HL-60/S4 treated with retinoic acid at 250 ng/mL for 4 days and 3 days (cell line): ENCODE results near the gene LDLRAD1.
"Not testable (repeated sequence)": the region's sequence is repeated elsewhere in the genome, so short reads cannot be mapped to it uniquely, and the experiment has no call there.

Experiments used
- in situ Hi-C: fragments of 300-500 bp; cut with MboI; formaldehyde crosslinking; loops from 2 replicates; pipeline ENCODE4 v1.7.0; 2022; ENCODE audit warnings: low sequenced_read_pairs

Gene LDLRAD1

DNA sequence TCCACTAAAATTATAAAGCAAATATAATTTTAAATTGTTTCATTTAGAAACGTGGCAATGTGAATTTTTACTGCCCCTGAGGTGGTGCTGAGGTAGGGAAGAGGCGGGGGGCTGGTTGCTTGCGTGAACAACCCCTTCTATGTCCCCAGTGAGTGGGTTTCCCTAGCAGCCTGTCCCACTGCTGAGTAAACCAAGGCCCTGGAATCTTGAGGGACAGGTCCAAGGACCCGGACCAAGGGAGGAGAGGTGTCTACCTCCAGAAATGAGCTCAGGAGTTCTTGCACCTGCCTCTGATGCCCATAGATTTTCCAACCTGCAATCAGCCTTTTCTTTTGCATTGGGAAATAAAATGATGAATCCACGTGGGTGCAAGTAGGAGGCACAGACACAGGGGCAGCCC lies 649 bp upstream of the LDLRAD1 start:
- in situ Hi-C loops, result no loop called here

DNA sequence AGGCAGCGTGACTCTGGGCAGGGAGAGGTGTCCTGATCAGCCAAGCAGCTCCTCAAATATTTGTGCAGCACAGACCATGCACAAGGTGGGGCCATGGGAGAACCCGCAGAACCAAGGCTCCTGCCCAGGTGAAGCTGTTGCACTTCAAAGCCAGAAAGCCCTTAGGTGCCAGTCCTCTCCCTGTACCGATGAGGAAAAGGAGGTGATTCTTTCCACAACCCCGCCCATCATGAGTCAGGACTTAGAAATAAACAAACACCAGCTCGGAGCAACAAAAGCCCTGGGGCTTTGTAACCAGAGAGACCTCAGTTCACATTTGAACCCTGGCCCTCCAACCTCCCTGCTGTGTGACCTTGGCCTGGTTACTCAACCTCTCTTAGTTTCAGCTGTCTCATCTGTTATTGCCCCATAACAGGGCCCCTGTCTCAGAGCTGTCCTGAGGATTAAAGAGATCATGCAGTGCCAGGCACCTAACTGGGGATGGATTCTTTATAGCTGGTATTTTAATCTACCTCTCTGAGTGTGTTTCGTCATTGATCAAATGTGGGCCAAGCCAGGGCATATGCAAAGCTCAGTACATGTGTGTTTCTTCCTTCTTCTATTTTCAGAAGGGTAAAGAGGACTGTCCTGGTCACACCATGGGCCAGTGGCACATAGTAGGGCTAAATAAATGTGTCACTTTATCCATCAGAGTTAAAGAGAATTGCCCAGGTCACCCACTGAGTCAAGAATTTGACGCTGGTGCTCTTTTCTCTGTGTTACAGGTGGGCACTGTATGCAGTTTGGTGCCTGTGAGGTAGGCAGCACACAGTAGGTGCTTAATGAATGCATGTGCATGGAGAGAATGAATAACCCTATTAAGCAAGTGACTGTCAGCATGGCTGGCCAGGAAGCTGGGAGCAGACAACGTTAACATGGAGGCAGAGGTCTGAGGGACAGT lies 1.4 kb downstream of the LDLRAD1 start:
- in situ Hi-C loops, result no loop called here

DNA sequence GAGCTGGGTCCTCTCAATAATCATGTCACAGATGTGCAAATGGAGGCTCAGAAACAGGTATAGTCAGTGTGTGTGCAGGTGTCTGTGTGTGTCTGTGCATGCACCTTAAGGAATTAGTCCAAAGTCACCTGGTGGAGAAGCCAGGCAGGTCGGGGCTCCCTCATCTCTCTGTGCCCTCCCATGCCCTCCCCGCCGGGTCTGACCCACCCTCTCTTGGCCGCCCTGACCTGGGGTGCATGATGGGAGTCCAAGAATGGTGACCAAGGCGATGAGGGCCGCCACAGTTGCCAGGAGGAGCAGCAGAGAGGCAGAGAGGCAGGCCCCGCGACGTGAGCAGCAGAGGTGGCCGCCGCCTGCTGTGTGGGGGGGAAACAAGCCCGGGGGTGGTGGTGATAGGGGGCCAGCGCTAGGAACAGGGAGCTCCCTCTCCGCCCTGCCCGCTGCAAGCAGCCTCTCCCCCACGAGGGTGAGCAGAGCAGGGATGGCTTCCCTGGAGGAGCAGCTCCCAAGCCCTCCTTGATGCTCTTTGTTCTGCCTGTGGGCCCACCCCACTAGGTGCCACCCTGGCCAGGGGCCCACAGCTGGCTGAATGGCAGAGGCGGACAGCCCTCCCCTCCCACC lies 3.9 kb downstream of the LDLRAD1 start:
- in situ Hi-C loops, result no loop called here

DNA sequence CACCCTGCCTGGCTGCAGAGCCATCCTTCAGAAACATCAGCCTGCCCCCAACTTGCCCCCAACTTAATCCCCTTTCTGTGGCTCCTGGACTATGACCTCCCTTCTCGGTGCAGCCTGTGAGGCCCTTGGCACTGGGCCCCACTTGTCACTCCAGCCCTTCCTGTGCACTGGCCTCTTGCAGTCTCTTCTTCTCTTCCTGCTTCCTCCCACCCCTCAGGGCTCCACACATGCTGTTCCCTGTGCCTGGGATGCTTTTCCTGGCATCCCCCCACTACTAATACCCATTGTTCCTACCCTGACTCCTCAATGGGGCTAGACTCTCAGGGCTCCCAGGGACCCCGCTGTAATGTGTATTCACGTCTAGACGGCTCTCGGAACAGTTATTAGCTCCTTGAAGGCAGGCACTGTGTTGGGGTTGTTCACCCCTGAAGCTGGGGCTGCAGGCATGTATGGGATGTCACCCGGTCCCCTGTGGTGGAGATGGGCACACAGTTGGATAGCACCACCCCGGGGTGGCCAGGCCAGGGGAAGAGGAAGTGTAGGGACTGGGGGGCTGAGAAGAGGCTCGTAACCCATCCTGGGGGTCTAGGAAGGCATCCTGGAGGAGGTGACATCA lies 4.5 kb downstream of the LDLRAD1 start:
- in situ Hi-C loops, result no loop called here

DNA sequence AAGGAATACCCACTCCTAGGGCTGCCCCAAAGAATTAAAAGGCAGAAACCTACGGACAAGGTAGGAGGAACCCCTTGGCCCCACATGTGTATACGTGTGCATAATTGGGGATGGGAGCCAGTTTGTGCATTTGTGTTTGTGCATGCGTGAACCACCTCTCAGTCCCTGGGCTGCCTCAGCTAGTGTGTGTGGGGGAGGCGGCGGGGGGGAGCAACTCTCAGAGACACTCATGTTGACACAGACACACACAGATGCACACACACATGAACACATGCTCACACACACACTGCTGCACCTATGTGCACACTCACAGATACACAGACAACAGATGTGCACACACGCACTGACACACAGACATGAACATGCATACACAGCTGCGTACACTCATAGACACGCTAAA lies 5.1 kb downstream of the LDLRAD1 start:
- in situ Hi-C loops, result no loop called here

DNA sequence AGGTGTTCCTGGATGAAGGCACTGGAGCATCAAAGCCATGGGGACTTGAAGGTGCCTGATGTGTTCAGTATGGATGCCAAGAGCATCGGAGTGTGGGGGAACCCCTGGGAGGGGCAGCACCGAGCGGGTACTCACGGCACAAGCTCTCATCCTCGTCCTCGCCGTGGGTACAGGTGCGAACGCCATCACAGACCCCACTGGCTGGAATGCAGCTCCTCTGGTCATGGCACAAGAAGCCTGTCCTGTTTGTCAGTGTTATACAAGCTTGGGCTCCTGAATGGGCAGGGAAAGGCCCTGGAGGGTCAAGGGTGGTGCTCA lies 6.0 kb downstream of the LDLRAD1 start:
- in situ Hi-C loops, result no loop called here

DNA sequence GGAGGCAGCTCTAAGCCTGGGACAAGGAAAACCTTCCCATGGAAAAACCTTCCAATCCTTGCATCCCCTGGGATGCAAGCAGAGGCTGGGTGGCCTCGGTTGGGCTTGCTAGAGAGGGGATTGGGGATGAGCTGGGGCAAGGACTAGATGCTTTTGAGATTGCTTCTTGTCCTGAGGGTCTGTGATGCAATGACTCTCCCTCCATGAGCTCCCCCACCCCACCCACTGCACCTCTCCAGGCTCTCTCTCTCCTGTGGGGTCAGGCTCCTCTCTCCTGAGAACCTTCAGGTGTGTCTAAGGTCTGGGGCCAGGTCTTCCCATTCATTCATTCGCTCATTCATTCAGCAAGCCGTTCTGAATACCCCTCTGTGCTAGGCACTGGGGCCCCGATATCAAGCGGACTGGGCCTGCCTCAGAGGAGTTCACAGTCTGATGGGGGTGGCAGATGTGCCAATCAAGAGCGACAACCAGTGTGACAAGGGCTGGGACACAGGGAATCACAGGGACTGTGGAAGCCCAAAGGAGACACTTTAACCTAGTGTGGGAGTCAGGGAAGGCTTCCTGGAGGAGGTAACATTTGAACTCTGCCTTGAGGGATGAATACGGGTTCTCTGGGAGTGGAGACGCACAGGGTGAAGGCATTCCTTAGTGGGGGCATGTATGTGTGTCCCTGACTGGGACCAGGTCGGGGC lies 6.5 kb downstream of the LDLRAD1 start:
- in situ Hi-C loops, result no loop called here

DNA sequence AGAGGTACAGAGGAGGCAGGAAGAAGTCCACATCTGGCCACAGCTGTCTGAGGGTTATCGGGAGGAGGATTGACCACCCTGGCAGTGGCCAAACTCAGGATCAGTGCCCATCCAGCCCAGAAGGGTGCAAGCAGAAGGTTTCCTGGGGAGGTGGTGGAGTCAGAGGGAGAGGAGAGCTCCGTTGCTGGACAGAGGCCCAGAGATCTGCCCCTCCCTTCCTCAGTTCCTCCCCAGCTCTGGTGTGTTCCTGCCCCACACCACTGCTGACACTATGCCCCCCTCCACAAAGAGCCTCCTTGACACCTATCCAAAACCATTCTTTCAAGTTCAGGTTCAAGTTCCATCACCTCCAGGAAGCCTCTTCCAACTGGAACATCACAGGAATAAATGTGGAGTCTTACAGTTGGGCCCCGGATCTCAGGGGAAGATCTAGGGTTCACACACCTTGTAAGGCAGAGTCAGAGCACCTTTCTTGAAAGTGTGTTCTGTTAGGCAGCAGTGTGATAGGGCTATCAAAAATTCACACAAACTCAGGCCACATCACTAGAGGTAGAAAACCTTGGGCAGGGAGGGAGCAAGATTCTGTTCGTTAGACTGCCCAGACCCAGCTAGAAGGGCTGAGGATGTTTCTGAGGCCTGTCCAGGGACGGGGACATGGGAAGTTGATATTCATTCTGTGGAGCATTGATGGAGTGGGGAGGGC lies 7.4 kb downstream of the LDLRAD1 start:
- in situ Hi-C loops, result no loop called here

DNA sequence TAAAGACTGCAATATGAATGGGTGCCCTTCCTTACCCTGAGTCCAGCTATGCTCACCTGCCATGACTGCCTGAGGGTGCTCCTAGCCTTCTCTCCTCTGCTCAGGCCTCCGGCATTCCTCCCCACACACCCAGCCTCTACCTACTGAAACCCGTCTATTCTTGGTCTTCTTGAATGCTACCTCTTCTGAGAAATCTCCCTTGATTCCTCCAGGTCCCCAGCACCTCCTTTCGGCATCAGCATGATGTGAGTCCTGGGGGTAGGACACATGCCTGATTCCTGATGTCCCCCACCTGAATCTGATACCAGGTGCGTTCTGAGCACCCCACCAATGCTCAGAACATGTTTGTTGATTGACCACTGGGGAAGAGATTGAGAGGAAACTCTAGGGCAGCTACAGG lies 8.6 kb downstream of the LDLRAD1 start:
- in situ Hi-C loops, result no loop called here

DNA sequence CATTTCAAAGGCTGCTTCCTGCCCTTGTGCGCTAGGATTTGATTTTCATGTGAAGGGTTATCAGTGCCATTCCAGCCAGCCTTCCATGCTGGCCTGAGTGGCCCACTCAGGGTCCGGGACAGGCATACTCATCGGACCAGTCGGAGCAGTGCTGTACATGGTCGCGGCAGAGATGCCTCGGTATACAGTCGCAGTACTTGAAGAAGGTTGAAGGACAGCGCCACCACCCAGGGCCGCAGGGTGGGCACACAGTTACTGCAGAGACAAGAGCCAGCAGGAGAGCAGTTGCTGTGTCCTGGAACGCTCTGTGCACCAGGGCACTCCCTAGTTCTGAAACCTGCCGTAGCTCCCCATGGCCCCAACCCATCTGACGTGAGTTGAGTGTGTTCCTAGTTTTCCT lies 9.1 kb downstream of the LDLRAD1 start:
- in situ Hi-C loops, result no loop called here

DNA sequence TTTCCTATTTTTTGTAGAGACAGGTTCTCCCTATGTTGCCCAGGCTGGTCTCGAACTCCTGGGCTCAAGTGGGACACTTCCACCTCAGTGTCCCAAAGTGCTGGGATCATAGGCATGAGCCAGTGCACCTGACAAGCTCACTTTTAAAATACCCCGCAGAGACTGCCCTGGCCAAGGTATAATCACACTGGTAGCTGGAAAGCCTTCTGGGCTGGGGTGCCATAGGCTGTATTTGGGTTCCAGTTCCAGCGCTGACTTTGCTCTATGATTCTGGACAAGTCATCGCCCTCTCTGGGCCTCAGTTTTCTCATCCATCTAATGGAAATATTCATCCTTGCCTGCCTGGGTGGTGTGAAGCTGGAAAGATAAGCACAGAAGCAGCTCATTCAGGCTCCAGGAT lies 10.4 kb downstream of the LDLRAD1 start:
- in situ Hi-C loops, result no loop called here

DNA sequence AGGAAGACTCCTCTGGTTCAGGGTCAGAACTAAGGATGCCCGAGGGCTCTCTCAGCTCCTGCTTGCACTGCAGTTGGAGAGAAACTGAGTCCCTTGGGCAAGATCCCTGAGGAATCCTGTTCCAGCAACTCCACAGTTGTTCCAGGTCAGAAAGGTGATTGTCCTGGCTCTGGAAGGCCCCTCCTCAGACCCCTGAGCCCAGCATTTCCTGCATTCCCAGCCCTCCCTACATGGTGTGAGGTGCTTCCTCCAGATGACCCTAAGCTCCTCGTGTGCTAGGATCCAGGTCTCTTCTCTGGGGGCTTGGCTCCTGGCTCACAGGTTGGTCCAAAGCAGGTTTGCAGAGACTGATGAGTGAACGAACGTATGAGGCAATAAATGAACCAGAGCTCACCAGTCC lies 11.5 kb downstream of the LDLRAD1 start:
- in situ Hi-C loops, result no loop called here

DNA sequence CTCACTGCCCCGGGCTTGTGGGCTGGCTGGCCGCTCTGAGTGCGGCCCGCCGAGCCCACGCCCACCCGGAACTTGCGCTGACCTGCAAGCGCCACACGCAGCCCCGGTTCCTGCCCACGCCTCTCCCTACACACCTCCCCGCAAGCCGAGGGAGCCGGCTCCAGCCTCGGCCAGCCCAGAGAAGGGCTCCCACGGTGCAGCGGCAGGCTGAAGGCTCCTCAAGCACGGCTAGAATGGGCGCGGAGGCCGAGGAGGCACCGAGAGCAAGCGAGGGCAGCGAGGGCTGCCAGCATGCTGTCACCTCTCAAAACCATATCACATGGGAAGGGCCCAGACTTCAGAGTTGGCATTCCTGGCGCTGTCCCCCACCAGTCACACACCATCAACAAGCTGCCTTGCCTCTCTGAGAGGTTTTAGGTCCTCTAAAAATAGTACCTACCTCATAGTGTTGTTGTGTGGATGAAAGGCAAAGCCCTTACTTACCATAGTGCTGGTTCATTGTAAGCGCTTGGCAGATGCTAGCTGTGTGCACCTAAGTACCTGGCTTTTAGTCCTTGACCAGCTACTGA lies 13.4 kb downstream of the LDLRAD1 start:
- in situ Hi-C loops, result no loop called here

DNA sequence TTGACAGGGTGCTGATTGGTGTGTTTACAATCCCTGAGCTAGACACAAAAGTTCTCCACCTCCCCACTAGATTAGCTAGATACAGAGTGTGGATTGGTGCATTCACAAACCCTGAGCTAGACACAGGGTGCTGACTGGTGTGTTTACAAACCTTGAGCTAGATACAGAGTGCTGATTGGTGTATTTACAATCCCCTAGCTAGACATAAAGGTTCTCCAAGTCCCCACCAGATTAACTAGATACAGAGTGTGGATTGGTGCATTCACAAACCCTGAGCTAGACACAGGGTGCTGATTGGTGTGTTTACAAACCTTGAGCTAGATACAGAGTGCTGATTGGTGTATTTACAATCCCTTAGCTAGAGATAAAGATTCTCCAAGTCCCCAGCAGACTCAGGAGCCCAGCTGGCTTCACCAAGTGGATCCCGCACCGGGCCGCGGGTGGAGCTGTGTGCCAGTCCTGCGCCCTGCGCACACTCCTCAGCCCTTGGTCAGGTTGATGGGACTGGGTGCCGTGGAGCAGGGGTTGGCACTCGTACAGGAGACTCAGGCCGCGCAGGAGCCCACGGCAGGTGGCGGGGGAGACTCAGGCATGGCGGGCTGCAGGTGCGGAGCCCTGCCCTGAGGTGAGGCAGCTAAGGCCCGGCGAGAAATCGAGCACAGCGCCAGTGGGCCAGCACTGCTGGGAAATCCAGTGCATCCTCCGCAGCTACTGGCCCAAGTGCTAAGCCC lies 14.1 kb downstream of the LDLRAD1 start:
- in situ Hi-C loops, result not testable (repeated sequence)

DNA sequence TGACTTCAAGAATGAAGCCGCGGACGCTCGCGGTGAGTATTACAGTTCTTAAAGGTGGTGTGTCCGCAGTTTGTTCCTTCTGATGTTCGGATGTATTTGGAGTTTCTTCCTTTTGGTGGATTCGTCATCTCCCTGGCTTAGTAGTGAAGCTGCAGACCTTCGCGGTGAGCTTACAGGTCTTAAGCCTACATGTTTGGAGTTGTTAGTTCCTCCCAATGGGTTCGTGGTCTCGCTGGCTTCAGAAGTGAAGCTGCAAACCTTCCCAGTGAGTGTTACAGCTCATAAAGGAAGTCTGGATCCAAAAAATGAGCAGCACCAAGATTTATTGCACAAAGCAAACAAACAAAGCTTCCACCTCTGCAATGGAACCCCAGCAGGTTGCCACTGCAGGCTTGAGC lies 14.7 kb downstream of the LDLRAD1 start:
- in situ Hi-C loops, result no loop called here

DNA sequence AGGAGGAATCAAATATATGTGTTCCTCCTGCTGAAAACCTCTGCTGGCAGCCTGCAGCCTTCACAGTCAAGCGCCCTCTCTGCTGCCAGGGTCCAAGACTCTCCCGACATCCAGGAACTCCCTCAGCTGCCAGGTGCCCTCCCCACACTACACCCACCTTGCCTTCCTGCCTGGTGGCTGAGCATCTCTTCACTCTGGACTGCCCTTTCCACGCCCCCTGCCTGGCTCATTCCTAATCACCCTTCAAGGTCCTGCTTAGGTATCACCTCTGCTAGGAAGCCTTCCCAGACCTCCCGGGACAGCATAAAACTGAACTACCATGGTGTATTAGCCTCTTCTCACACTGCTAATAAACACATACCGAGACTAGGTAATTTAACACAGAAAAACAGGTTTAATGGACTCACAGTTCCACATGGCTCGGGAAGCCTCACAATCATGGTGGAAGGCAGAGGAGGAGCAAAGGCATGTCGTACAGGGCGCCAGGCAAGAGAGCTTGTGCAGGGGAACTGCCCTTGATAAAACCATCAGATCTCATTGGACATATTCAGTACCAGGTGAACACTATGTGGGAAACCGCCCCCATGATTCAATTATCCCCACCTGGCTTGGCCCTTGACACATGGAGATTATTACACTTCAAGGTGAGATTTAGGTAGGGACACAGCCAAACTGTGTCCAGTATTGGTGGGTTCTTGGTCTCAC lies 15.3 kb downstream of the LDLRAD1 start:
- in situ Hi-C loops, result no loop called here

DNA sequence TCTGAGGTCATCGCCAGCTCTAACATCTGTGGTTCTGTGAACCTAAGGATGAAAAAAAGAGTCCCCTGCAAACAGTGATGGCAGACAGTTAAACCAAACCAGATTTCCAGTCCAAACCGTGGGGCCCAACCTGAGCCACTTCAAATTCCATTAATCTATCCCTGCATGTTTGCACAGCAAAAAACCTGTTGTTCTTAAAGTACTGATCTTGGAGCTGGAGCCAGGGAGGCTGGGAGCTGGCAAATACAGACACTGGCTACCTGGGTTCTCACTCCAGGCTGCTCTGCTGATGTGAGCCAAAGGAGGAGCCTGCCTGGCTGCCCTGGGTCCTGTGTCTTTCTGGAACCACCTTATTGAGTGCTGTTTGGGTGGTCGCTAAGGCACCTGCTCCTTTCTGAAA lies 16.4 kb downstream of the LDLRAD1 start:
- in situ Hi-C loops, result no loop called here

DNA sequence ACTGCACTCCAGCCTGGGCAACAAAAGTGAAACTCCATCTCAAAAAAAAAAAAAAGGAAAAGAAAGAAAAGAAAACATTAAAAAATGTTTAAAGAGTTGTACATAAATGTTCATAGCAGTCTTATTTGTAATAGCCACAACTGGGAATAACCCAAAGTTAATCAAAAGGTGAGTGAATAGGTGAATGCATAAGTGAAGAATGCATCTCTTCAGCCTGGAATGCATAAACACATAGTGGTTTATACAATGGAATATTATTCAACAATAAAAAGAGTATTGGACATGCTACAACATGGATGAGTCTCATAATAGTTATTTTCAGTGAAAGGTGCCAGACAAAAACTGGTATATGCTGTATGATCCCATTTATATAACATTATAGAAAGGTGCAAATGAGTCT lies 18.1 kb downstream of the LDLRAD1 start:
- in situ Hi-C loops, result no loop called here

DNA sequence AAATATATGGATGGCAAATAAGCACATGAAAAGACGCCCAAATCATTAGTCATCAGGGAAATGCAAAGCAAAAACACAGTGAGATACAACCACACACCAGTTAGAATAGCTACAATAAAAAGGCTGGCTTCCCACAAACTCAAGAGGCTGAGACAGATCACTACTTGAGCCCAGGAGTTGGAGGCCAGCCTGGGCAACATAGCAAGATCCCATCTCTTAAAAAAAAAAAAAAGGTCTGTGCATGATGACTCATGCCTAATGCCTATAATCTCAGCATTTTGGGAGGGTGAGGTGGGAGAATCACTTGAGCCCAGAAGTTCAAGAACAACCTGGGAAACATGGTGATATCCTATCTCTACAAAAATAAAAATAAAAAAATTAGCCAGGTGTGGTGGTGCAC lies 19.8 kb downstream of the LDLRAD1 start:
- in situ Hi-C loops, result no loop called here
